K562 (cell line): ENCODE measurements around the gene LAP3. TPM values are rescaled to one million over a fixed set of nuclear protein-coding genes. Genes with fewer than 3 reads are reported as not detected.

ENCODE experiments used
- ATAC-seq: fragments of 200-7000 bp; cut with Tn5 transposase; 3 replicates; pipeline ENCODE4 v1.9.1; 2020; ENCODE audit warnings: moderate library complexity
- BruUV-seq: library from RNA; stranded (reverse); fragments of 400-500 nt; replicated peaks from 2 replicates; lab custom pipeline; 2021; lab: Mats Ljungman, UMichigan
- CTCF ChIA-PET: fragments of 300-600 bp; formaldehyde crosslinking; extraction: SDS; loops from one replicate; lab custom pipeline; 2021; ENCODE audit warnings: low intra/inter-chr PET ratio; lab: Yijun Ruan, JAX
- POLR2A ChIA-PET: fragments of 300-600, 350-650 bp; sonication (Branson Sonifier 250); formaldehyde crosslinking; extraction: SDS; loops from one replicate; lab custom pipeline; 2021; ENCODE audit warnings: antibody characterized with exemption, inconsistent platforms; lab: Yijun Ruan, JAX
- DNase-seq, 4 experiments: peaks; one replicate each; pipeline versions ENCODE4 v3.0.0 to v3.0.0-alpha.2; 2011 to 2018; ENCODE audit warnings: low spot score in 3 of 4, mixed read lengths in 3 of 4; ENCODE audit errors: extremely low read depth in 1 of 4
- FAIRE-seq: peaks from 2 replicates; lab custom pipeline; 2011; peaks lifted over from hg19 to GRCh38; lab: Jason Lieb, UNC
- H2AFZ ChIP-seq: 2 replicates; pipeline ENCODE4 v1.6.0; 2011; ENCODE audit warnings: low read depth, low read length, control low read depth, inconsistent platforms
- H3K27ac ChIP-seq: fragments of 200-600 bp; 3 replicates; pipeline ENCODE4 v1.8.0; 2011; ENCODE audit warnings: low read depth, mild to moderate bottlenecking, control low read depth, inconsistent platforms, low read length, moderate library complexity, mixed read lengths; ENCODE audit errors: extremely low read depth
- H3K27me3 ChIP-seq, 2 experiments: fragments of 300-600 bp in 1 of 2; 2 replicates in 1 of 2; 3 replicates in 1 of 2; pipeline versions ENCODE4 v1.6.0 to v1.8.0; 2011; ENCODE audit warnings: inconsistent platforms in 2 of 2, low read length in 2 of 2, mild to moderate bottlenecking in 1 of 2, mixed read lengths in 1 of 2, moderate library complexity in 1 of 2; ENCODE audit not compliant: control insufficient read depth in 2 of 2, insufficient read depth in 2 of 2
- H3K36me3 ChIP-seq: fragments of 300-600 bp; 3 replicates; pipeline ENCODE4 v1.8.0; 2011; ENCODE audit warnings: mild to moderate bottlenecking, low read length, inconsistent platforms; ENCODE audit not compliant: control insufficient read depth, insufficient read depth
- H3K4me1 ChIP-seq, 2 experiments: fragments of 200-600 bp in 1 of 2; replicated peaks in 1 of 2; 2 replicates in 1 of 2; 3 replicates in 1 of 2; pipeline versions ENCODE4 v1.5.1 to v1.8.0; 2011; ENCODE audit warnings: inconsistent platforms in 2 of 2, low read length in 2 of 2, mild to moderate bottlenecking in 1 of 2, mixed read lengths in 1 of 2, moderate library complexity in 1 of 2; ENCODE audit not compliant: control insufficient read depth in 2 of 2, insufficient read depth in 2 of 2
- H3K4me2 ChIP-seq: 2 replicates; pipeline ENCODE4 v1.6.1; 2011; ENCODE audit warnings: low read length, control low read depth, inconsistent platforms, mixed read lengths; ENCODE audit not compliant: insufficient read depth
- H3K4me3 ChIP-seq: fragments of 200-600 bp; sonication (generic), shearing (Covaris generic); 2 replicates; pipeline ENCODE4 v1.5.1; 2016; ENCODE audit warnings: control low read depth, inconsistent platforms
- H3K79me2 ChIP-seq: fragments of 200-600 bp; 3 replicates; pipeline ENCODE4 v1.8.0; 2011; ENCODE audit warnings: low read length, inconsistent platforms; ENCODE audit not compliant: control insufficient read depth, insufficient read depth
- H3K9ac ChIP-seq, 2 experiments: 2 replicates each; pipeline versions ENCODE4 v1.6.0 to v1.6.1; 2011; ENCODE audit warnings: low read depth in 2 of 2, low read length in 2 of 2, control low read depth in 1 of 2, inconsistent platforms in 1 of 2, mild to moderate bottlenecking in 1 of 2, mixed read lengths in 1 of 2; ENCODE audit not compliant: insufficient read depth in 1 of 2
- H3K9me1 ChIP-seq: one replicate; pipeline ENCODE4 v1.6.0; 2011; ENCODE audit warnings: inconsistent platforms, mild to moderate bottlenecking, low read length, moderate library complexity; ENCODE audit not compliant: control insufficient read depth, insufficient read depth
- H3K9me3 ChIP-seq: replicated peaks from 2 replicates; pipeline ENCODE4 v1.5.1; 2011; ENCODE audit warnings: low read depth, low read length, inconsistent platforms; ENCODE audit not compliant: control insufficient read depth, insufficient read depth
- H4K20me1 ChIP-seq: replicated peaks from 2 replicates; pipeline ENCODE4 v1.6.1; 2011; ENCODE audit warnings: low read length, inconsistent platforms, mixed read lengths; ENCODE audit not compliant: control insufficient read depth, insufficient read depth
- BACH1 ChIP-seq: fragments of 200-800 bp; sonication (Bioruptor generic); IDR thresholded peaks from 2 replicates; pipeline ENCODE4 v1.6.1; 2016; ENCODE audit warnings: missing genetic modification characterization, missing compliant biosample characterization
- CEBPB ChIP-seq: fragments of 450-650 bp; IDR thresholded peaks from 2 replicates; pipeline ENCODE4 v1.6.1; 2016; ENCODE audit warnings: missing genetic modification characterization, missing compliant biosample characterization
- CREM ChIP-seq: IDR thresholded peaks from 2 replicates; pipeline ENCODE4 v1.6.1; 2014; ENCODE audit warnings: antibody characterized with exemption, low read depth
- EZH2 ChIP-seq: IDR thresholded peaks from 2 replicates; pipeline ENCODE4 v1.6.1; 2012; ENCODE audit warnings: low read depth, mild to moderate bottlenecking, inconsistent platforms, low read length, borderline replicate concordance
- HNRNPLL ChIP-seq: fragments of 200-400 bp; formaldehyde crosslinking; IDR thresholded peaks from 2 replicates; pipeline ENCODE4 v1.6.1; 2017; ENCODE audit warnings: low read length, low read depth, mild to moderate bottlenecking; ENCODE audit not compliant: poor library complexity, severe bottlenecking
- POLR3A ChIP-seq: IDR thresholded peaks from 2 replicates; pipeline ENCODE4 v1.6.1; 2011; ENCODE audit warnings: borderline replicate concordance, mild to moderate bottlenecking, moderate library complexity; ENCODE audit not compliant: insufficient read length, insufficient read depth; ENCODE audit errors: extremely low read depth
- SAP30 ChIP-seq: fragments of 200-600 bp; sonication (generic); IDR thresholded peaks from 2 replicates; pipeline ENCODE4 v1.6.1; 2012; ENCODE audit warnings: borderline replicate concordance, low read depth, mild to moderate bottlenecking, moderate library complexity, low read length, control low read depth, inconsistent platforms; ENCODE audit not compliant: insufficient read depth, poor library complexity, severe bottlenecking
- STAT5B ChIP-seq: fragments of 250-450 bp; sonication (Bioruptor Pico); IDR thresholded peaks from 2 replicates; pipeline ENCODE4 v1.8.0; 2021; ENCODE audit warnings: mild to moderate bottlenecking, inconsistent platforms
- ZNF134 ChIP-seq: fragments of 250-450 bp; sonication (Bioruptor Pico); conservative IDR thresholded peaks from 2 replicates; pipeline ENCODE4 v1.4.0; 2020
- ZNF316 ChIP-seq: fragments of 450-650 bp; IDR thresholded peaks from 2 replicates; pipeline ENCODE4 v1.6.1; 2016
- ZNF324 ChIP-seq: fragments of 250-450 bp; sonication (Bioruptor Pico); IDR thresholded peaks from 2 replicates; pipeline ENCODE4 v1.4.0; 2020; ENCODE audit warnings: mild to moderate bottlenecking
- WGBS: fragments of 100-300 bp; shearing (Covaris generic); methylation state at CpG from one replicate; pipeline ENCODE4 v1.1.6; 2016; ENCODE audit warnings: low coverage, mixed read lengths; ENCODE audit not compliant: insufficient coverage; ENCODE audit errors: missing lambda C conversion rate; 5-methylcytosine and 5-hydroxymethylcytosine counted together
- in situ Hi-C: fragments of 300-500 bp; cut with MboI; formaldehyde crosslinking; loops from 4 replicates; pipeline ENCODE4 v1.15.0; 2018; ENCODE audit warnings: inconsistent platforms, mixed read lengths
- intact Hi-C: fragments of 100-400 bp; cut with micrococcal nuclease; formaldehyde crosslinking; loops from 2 replicates; pipeline ENCODE4 v1.14.2; 2022
- polyA plus RNA-seq, 8 experiments: library from polyadenylated mRNA; depleted of rRNA in 4 of 8; stranded (reverse) in 5 of 8; unstranded in 3 of 8; fragments of >200 nt; fragmentation: Nextera tagmentation in 2 of 8; fragmentation: Illumina TruSeq in 1 of 8; extraction: Ambion mirVana in 2 of 8; extraction: Trizol in 1 of 8; gene quantifications; 2 replicates each; pipeline versions ENCODE4 v1.2.1 to v1.2.3, GENCODE V29; 2011 to 2014; ENCODE audit warnings: inconsistent platforms in 1 of 8, missing spikeins in 1 of 8
- total RNA-seq, 7 experiments: library from RNA; depleted of rRNA in 6 of 7; stranded (reverse); fragments of >200 nt in 6 of 7; fragmentation: Illumina TruSeq in 2 of 7; extraction: Trizol in 2 of 7; gene quantifications; 2 replicates each; pipeline versions ENCODE4 v1.2.1 to v1.2.3, GENCODE V29; 2011 to 2021; ENCODE audit warnings: low replicate concordance in 1 of 7
- TF ChIP-seq, protein P1 (sequence below): fragments of 250-450 bp; sonication (Bioruptor Pico); IDR thresholded peaks from 2 replicates; pipeline ENCODE4 v1.5.0; 2021
- TF ChIP-seq, protein P2 (sequence below), 2 experiments: fragments of 450-650 bp in 1 of 2; sonication (generic) in 1 of 2; formaldehyde crosslinking in 1 of 2; IDR thresholded peaks in 1 of 2; conservative IDR thresholded peaks in 1 of 2; 2 replicates each; pipeline versions ENCODE4 v1.6.1 to v1.8.1; 2016 to 2023; ENCODE audit warnings: mild to moderate bottlenecking in 2 of 2, moderate library complexity in 2 of 2, inconsistent platforms in 1 of 2, missing genetic modification reagents in 1 of 2
- TF ChIP-seq, protein P3 (sequence below): fragments of 450-650 bp; IDR thresholded peaks from 2 replicates; pipeline ENCODE4 v1.6.1; 2018; ENCODE audit not compliant: partially characterized antibody

LAP3 gene
- total and polyA plus RNA-seq, 9 of the 15 experiments (the other 6 are each of a cell fraction or from before 2014, with no cell fraction given) = 82.3 to 170 (median 107) TPM

DNA sequence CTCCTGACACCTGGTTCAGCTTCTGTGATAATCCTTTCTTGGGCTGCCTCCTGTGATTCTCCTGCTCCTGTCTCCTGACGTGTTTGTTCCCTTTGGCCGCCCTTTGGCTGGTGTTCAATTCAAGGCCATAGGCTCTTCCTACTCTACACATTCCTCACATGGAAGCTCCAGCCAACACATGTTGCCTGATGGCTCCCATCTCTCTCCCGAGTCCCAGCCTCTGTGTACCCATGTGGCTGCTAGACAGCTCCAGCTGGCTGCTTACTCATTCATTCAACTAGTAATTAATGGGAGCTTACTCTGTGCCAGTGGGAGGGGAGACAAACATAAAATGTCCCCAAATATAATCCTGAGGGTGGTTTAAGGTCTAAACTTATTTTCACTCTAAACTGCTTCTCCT is 28.2 kb downstream of the LAP3 start (continued):
- TF ChIP-seq, protein P1, sequence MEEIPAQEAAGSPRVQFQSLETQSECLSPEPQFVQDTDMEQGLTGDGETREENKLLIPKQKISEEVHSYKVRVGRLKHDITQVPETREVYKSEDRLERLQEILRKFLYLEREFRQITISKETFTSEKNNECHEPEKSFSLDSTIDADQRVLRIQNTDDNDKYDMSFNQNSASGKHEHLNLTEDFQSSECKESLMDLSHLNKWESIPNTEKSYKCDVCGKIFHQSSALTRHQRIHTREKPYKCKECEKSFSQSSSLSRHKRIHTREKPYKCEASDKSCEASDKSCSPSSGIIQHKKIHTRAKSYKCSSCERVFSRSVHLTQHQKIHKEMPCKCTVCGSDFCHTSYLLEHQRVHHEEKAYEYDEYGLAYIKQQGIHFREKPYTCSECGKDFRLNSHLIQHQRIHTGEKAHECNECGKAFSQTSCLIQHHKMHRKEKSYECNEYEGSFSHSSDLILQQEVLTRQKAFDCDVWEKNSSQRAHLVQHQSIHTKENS (CRISPR knock-in tag) = no peak
- TF ChIP-seq, protein P2, sequence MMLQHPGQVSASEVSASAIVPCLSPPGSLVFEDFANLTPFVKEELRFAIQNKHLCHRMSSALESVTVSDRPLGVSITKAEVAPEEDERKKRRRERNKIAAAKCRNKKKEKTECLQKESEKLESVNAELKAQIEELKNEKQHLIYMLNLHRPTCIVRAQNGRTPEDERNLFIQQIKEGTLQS (IDR thresholded peaks at IDR 0.05) = no peak
- TF ChIP-seq, protein P2 (CRISPR knock-in tag; conservative IDR thresholded peaks at IDR 0.05) = no peak
- TF ChIP-seq CREM (no peak), EZH2 (no peak), CEBPB (tag) (no peak)

DNA sequence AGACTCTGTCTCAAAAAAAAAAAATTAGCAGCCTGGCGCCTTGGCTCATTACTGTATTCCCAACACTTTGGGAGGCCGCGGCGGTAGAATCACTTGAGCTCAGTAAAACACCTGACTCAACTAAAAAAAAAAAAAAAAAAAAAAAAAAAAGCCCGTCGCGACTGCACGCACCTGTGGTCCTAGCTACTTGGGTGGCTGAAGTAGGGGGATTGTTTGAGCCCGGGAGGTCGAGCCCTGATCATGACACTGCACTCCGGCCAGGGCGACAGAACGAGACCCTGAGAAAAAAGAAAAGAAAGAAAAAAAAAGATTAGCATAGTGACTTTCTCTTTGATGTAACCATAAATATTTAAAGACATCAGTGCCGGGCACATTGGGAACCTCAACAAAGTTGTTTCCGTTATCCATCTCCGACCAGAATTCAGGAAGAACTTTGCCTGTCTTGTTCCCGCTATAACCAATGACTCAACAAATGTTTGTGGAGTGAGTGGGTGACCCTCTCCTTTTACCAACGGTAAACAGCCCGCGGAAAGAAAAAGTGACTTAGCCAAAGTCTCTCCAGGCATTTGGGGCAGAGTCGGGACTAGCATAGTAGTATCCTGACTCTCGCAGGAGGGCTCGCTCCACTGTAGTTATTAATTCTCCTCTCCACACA is 36.9 kb downstream of the LAP3 start:
- Histone ChIP-seq H3K9me3 (no peaks in the 10 kb centered on the region), H3K4me1 (peaks cover 15 to 16% of the 10 kb centered on the region in 2 experiments), H3K79me2 (peaks cover 46% of the 10 kb centered on the region), H3K27me3 (no peaks in the 10 kb centered on the region), H4K20me1 (peaks cover 15% of the 10 kb centered on the region), H3K27ac (peak overlapping the region; percentile 90), H3K9me1 (peaks cover 3% of the 10 kb centered on the region), H3K9ac (peak overlapping the region; percentile 92 to 97; a peak in 3 of 4 replicates), H3K4me2 (peak overlapping the region; percentile 93), H2AFZ (peak overlapping the region; percentile 92), H3K4me3 (peak overlapping the region; percentile 78), H3K36me3 (peaks cover 28% of the 10 kb centered on the region)
- FAIRE-seq = no peak
- in situ Hi-C loops = no loop called here
- peak in 1 of 4 experiments; percentile 35 for DNase-seq
- ATAC-seq = peak; percentile 70
- BruUV-seq = TSS peak; percentile 92
- intact Hi-C loops = loop anchor here (1.0 kb wide), 1 partner anchor 37 kb away; the partner anchor contains the start of gene LAP3
- ChIA-PET POLR2A (interaction anchor here (0.7 to 2.5 kb wide), 8 partner anchors 10 to 97 kb away, joined by 3 to 6 read pairs (median 4); no protein-coding TSS in a partner anchor), CTCF (no interaction called here)
- 0% methylated on average over 14 of the region's 23 CpGs for WGBS
- TF ChIP-seq ZNF316 = peak; percentile 61; the same call in 1 of the 2 replicates
- TF ChIP-seq ZNF134 (CRISPR knock-in tag) = no peak
- TF ChIP-seq STAT5B (CRISPR knock-in tag) = no peak
- TF ChIP-seq, protein P3, sequence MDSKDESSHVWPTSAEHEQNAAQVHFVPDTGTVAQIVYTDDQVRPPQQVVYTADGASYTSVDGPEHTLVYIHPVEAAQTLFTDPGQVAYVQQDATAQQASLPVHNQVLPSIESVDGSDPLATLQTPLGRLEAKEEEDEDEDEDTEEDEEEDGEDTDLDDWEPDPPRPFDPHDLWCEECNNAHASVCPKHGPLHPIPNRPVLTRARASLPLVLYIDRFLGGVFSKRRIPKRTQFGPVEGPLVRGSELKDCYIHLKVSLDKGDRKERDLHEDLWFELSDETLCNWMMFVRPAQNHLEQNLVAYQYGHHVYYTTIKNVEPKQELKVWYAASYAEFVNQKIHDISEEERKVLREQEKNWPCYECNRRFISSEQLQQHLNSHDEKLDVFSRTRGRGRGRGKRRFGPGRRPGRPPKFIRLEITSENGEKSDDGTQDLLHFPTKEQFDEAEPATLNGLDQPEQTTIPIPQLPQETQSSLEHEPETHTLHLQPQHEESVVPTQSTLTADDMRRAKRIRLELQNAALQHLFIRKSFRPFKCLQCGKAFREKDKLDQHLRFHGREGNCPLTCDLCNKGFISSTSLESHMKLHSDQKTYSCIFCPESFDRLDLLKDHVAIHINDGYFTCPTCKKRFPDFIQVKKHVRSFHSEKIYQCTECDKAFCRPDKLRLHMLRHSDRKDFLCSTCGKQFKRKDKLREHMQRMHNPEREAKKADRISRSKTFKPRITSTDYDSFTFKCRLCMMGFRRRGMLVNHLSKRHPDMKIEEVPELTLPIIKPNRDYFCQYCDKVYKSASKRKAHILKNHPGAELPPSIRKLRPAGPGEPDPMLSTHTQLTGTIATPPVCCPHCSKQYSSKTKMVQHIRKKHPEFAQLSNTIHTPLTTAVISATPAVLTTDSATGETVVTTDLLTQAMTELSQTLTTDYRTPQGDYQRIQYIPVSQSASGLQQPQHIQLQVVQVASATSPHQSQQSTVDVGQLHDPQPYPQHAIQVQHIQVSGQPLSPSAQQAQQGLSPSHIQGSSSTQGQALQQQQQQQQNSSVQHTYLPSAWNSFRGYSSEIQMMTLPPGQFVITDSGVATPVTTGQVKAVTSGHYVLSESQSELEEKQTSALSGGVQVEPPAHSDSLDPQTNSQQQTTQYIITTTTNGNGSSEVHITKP = peak; percentile 45
- TF ChIP-seq HNRNPLL = peak; percentile 73
- no peak for TF ChIP-seq POLR3A
- peak; percentile 6 for TF ChIP-seq SAP30
- TF ChIP-seq ZNF324 (CRISPR knock-in tag) = no peak
- 0 out of 2 replicates have a peak, but pooled peaks have one; percentile 46 for TF ChIP-seq BACH1
